ENCODE measurements around the gene DRD4.

DRD4 gene

GRCh38 chr11:637333-637592, 194 bp downstream of the DRD4 start:
- TF ChIP-seq MYC (IDR thresholded peaks at IDR 0.05; ENCODE audit: low read depth, low read length) (no peak), MAX (IDR thresholded peaks at IDR 0.05; ENCODE audit: low read depth, low read length) (no peak), POLR2A (IDR thresholded peaks at IDR 0.05; ENCODE audit: extremely low read depth, insufficient read length) (no peak), CTCF (IDR thresholded peaks at IDR 0.05; ENCODE audit: low read depth, low read length) (no peak)
- H3K4me3 ChIP-seq (ENCODE audit: low read depth, low read length), result no peak overlapping the region

GRCh38 chr11:637593-638521, 788 bp downstream of the DRD4 start:
- no peak for DNase-seq (ENCODE audit: low read depth)
- no peak overlapping the region for H3K4me3 ChIP-seq (ENCODE audit: low read depth, low read length)
- TF ChIP-seq POLR2A (IDR thresholded peaks at IDR 0.05; ENCODE audit: extremely low read depth, insufficient read length), result no peak
- no peak for TF ChIP-seq CTCF (IDR thresholded peaks at IDR 0.05; ENCODE audit: low read depth, low read length)
- no peak for TF ChIP-seq MAX (IDR thresholded peaks at IDR 0.05; ENCODE audit: low read depth, low read length)
- TF ChIP-seq MYC (IDR thresholded peaks at IDR 0.05; ENCODE audit: low read depth, low read length), result no peak

More at GRCh38 chr11:637333-637592, 194 bp downstream of the DRD4 start:
- DNase-seq (ENCODE audit: low read depth), result no peak

GRCh38 chr11:638631-639331, 1.7 kb downstream of the DRD4 start:
- no peak for TF ChIP-seq MAX (IDR thresholded peaks at IDR 0.05; ENCODE audit: low read depth, low read length)
- no peak for TF ChIP-seq POLR2A (IDR thresholded peaks at IDR 0.05; ENCODE audit: extremely low read depth, insufficient read length)
- TF ChIP-seq CTCF (IDR thresholded peaks at IDR 0.05; ENCODE audit: low read depth, low read length), result no peak
- no peak for TF ChIP-seq MYC (IDR thresholded peaks at IDR 0.05; ENCODE audit: low read depth, low read length)
- H3K4me3 ChIP-seq (ENCODE audit: low read depth, low read length), result no peak overlapping the region
- DNase-seq (ENCODE audit: low read depth), result no peak

GRCh38 chr11:639332-639955, 2.4 kb downstream of the DRD4 start:
- DNase-seq (ENCODE audit: low read depth), result no peak
- TF ChIP-seq CTCF (IDR thresholded peaks at IDR 0.05; ENCODE audit: low read depth, low read length) (no peak), POLR2A (IDR thresholded peaks at IDR 0.05; ENCODE audit: extremely low read depth, insufficient read length) (no peak), MYC (IDR thresholded peaks at IDR 0.05; ENCODE audit: low read depth, low read length) (no peak), MAX (IDR thresholded peaks at IDR 0.05; ENCODE audit: low read depth, low read length) (no peak)
- H3K4me3 ChIP-seq (ENCODE audit: low read depth, low read length), result no peak overlapping the region

- DNase-seq (ENCODE audit: low read depth), result no peak
- no peak overlapping the region for H3K4me3 ChIP-seq (ENCODE audit: low read depth, low read length)
- no peak for TF ChIP-seq MAX (IDR thresholded peaks at IDR 0.05; ENCODE audit: low read depth, low read length)
- no peak for TF ChIP-seq MYC (IDR thresholded peaks at IDR 0.05; ENCODE audit: low read depth, low read length)
These were observed 3.1 kb downstream of the DRD4 start for GRCh38 chr11:640021-640706.

All from NB4 (cell line).